Measurements from ENCODE around the gene FAM25G.
"Not testable (repeated sequence)": the region's sequence is repeated elsewhere in the genome, so short reads cannot be mapped to it uniquely, and the experiment has no call there.

The FAM25G gene

DNA sequence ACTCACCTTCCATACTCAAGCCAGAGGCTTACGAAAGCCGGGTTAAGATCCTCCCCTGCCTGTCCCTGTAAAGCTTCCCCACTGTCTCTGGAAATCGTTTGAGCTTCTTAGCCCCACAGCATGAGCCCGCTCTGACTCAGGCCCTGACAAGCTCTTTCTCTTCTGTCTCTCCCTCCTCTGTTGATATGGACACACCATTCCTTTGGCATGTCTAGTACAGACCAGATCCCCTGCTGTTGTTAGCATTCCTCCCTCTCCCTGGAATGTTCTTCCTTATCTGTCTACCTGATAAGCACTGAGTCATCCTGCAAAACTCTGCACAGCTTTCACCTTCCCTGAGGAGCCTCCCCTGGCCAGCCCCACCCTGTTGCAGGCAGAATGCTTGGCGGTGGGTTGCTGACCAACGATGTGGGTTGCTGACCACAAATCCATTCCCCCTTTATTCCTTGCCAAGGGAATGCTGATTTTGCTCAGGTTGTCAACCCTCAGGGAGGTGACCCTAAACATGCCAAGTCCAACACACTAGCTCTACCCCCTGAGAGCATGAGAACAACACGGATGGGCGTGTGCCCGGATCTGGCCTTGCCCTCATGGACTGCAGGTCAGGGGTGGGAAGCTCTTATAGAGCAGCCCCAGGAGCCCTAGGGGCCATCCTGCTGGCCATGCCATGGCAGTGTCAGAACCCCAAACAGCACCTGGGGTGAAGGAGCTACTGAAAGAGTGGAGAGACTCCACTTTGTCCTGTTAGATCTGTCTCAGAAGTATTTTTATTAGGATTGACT is 28.7 kb downstream of the FAM25G start:
- not testable (repeated sequence) for DNase-seq

GRCh38 chr10:47461261-47461687 is 30.2 kb downstream of the FAM25G start:
- DNase-seq = not testable (repeated sequence)

DNA sequence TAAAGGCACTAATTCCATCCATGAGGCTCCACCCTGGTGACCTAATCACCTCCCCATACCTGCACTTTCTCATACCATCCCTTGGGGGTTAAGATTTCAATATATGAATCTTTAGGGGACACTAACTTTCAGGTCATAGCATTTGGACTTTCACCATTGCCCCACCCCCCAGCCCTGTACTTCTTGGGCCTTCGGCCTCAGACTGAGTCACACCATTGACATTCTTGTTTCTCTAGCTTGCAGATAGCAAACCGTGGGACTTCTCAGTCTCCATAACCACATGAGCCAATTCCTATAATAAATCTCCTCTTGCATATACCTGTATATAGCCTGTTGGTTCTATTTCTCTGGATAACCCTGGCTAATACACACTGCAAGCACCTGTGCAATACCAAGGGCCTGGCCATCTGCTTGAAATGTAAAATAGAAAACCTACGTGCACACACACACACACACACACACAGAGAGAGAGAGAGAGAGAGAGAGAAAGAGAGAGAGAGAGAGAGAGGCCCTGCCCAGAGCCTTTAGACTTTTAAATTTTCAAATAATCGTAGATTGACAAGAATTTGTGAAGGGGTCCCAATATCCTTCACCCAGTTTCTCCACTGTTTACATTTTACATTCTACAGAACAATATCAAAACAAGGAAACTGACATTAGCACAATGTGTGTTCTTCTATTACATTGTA is 32.9 kb downstream of the FAM25G start:
- no peak for DNase-seq

- DNase-seq = no peak
These were observed 33.7 kb downstream of the FAM25G start for GRCh38 chr10:47457826-47458225.

GRCh38 chr10:47457528-47457820 is 34.0 kb downstream of the FAM25G start:
- DNase-seq = no peak

- no peak for DNase-seq
These were observed 34.5 kb downstream of the FAM25G start for GRCh38 chr10:47456794-47457527.

GRCh38 chr10:47456079-47456785 is 35.3 kb downstream of the FAM25G start:
- DNase-seq = no peak

GRCh38 chr10:47455350-47456078 is 36.0 kb downstream of the FAM25G start:
- not testable (repeated sequence) for DNase-seq

GRCh38 chr10:47454780-47455058 is 36.8 kb downstream of the FAM25G start:
- no peak for DNase-seq

DNA sequence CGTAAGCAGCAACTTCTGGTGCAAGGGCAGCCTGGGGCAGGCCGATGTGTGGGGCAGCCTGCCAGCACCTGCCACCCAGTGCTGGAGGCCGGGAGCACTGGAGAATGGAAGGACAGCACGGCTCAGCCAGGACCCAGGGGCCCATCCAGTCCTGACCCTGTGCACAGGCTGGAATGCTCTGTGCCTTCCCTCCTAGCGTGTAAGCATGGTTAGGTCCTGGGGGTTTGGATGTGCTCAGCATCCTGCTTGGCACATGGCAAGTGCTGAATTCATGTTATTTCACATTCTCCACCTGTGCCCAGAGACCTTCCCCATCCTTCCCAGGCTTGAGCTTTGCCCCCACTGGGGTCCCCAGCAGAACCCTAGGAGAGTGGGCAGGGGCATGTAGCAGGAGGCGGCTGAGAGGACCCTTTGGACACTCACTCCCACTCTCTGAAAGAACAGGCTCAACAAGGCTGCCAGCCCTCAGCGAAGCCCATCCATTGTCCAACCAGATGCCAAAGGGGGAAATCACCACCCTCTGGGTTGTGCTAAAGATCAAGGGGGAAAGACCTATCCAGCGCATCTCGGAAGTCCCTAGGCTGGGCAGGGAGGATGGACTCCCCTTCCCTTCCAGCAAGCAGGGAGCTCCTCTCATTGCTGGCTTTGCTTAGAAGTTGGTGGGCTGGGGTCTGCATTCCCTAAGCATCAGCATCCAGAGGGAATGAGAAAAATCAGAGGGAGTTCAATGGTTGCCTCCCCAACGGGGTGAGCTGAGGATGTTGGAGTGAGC is 37.3 kb downstream of the FAM25G start:
- no peak for DNase-seq

DNA sequence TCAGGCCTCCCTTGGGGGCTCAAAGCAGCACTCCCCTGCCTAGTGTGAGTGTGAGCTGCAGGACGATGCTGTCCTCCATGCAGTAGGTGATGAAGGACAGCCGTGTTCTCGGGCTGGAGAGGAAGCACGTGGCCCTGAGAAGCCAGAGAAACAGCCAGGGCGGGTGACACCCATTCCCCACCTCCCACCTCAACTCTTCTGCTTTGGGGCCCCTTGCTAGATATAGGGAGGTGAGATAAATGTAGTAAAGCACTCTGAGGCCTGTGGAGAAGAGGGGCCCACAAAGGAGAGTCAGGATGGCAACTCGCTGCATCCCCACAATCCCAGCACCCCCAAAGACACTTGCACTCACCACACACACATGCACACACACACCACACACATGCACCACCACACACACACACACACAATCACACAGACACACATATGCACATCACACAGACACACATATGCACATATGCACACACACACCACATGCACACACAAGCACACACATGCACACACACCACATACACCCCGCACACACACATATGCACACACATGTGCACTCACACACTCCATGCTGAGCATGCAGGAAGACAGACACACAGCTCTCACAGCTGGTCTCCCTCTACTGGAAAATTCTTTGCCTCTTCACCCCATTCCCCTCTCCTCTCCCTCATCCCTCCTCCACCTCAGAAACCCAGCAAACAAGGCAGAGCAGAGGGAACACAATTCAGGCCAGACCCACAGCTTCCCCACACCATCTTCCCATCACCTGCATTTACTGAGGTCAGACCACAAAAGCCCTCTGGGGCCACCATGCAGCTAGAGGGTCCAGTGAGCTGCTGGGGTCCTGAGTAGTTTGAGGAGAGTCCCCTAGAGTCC is 38.1 kb downstream of the FAM25G start:
- DNase-seq = no peak

DNA sequence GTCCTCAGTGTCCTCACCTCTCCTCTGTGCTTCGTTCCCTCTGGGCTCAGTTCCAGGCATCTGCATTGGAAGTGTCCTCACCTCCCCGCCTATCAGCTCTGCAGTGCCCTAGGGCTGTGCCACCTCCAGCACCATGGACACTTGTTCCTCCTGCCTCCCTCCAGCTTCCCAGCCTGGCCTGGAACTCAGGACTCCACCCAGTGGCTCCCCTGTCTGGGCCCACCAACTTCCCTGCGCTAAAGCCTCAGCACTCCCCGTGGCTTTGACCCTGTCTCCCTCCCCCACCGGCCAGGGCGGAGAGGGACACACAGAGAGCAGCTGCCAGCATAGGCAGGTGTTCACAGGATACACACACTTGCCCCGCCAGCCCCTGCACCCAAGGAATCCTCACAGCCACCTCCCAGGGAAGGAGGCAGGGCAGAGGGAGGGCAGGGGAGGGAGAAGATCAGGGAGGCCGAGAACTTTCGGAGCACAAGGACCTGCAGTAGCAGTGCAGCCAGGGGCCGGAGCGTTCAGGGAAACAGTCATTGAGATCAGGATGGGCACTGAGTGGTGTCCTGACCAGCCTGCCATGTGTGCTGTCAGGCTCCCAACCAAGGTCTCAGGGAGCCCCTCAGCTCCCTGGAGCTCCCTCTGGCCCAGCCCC is 38.9 kb downstream of the FAM25G start:
- DNase-seq = no peak

GRCh38 chr10:47451998-47452494 is 39.5 kb downstream of the FAM25G start:
- no peak for DNase-seq

- no peak for DNase-seq
These were observed 40.1 kb downstream of the FAM25G start for GRCh38 chr10:47451273-47451997.

GRCh38 chr10:47450442-47450841 is 41.1 kb downstream of the FAM25G start:
- no peak for DNase-seq

DNA sequence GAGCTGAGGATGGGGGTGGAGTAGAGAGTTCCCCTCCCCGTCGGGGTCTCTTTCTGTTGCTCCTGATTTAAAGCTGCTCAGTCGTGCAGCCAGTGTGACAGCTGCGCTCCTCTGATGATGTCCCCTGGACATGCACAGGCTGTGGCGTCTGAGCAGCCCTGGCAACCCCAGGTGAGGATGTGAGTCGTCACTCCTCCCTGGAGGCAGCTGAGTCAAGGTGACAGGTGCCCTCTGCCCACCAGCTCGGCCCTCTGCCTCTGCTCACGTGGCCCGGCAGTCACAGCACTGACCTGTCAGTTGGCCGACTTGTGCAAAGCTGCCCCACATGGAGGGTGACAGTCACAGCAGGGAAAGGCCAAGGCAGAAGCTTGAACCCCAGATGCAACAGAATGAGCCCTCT is 41.5 kb downstream of the FAM25G start:
- DNase-seq = no peak

- no peak for DNase-seq
These were observed 42.2 kb downstream of the FAM25G start for GRCh38 chr10:47449102-47449978.

DNA sequence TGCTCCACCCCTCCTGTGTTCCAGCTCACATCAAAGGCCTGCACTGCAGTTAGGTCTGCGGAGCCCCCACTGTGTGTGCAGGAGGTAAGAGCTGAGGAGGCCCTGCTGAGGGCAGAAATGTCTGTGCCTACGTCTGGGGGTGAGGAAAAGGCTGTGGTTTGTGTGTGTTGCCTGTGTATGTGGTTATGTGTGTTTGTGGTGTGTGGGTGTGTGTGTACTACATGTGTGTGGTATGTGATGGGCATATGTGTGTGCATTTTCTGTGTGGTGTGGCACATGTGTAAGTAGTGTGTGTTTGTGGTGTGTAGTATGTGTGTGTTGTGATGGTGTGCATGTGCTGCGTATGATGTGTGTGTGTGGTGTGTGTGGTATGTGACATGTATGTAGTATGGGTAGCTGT is 43.8 kb downstream of the FAM25G start:
- no peak for DNase-seq

DNA sequence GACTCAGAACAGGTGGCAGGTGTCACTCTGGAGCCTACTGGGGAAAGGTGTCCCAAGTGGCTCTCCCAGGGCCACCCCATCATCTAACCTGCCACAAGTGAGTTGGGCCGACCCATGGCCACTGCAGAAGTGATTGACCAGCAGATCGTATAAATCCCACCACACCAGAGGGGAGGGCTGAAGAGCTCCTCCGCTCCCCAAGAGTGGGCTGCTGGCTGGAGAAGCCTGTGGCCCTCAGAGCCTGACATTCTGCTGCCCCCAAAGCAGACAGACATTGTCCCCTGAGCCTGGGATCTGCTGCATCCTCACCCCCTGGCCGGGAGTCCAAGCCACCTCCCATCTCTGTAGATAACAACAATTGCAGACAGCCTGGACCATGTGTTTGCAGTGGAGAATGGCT is 44.3 kb downstream of the FAM25G start:
- no peak for DNase-seq

All from NCI-H1436 (cell line).